Measurements from ENCODE around the gene SLCO1B3. TPM values are rescaled to one million over a fixed set of nuclear protein-coding genes. Genes with fewer than 3 reads are reported as not detected.
"Not testable (repeated sequence)": the region's sequence is repeated elsewhere in the genome, so short reads cannot be mapped to it uniquely, and the experiment has no call there.

SLCO1B3 gene, protein sequence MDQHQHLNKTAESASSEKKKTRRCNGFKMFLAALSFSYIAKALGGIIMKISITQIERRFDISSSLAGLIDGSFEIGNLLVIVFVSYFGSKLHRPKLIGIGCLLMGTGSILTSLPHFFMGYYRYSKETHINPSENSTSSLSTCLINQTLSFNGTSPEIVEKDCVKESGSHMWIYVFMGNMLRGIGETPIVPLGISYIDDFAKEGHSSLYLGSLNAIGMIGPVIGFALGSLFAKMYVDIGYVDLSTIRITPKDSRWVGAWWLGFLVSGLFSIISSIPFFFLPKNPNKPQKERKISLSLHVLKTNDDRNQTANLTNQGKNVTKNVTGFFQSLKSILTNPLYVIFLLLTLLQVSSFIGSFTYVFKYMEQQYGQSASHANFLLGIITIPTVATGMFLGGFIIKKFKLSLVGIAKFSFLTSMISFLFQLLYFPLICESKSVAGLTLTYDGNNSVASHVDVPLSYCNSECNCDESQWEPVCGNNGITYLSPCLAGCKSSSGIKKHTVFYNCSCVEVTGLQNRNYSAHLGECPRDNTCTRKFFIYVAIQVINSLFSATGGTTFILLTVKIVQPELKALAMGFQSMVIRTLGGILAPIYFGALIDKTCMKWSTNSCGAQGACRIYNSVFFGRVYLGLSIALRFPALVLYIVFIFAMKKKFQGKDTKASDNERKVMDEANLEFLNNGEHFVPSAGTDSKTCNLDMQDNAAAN
- total RNA-seq = 0.60 TPM
- long read RNA-seq = 0 reads

DNA sequence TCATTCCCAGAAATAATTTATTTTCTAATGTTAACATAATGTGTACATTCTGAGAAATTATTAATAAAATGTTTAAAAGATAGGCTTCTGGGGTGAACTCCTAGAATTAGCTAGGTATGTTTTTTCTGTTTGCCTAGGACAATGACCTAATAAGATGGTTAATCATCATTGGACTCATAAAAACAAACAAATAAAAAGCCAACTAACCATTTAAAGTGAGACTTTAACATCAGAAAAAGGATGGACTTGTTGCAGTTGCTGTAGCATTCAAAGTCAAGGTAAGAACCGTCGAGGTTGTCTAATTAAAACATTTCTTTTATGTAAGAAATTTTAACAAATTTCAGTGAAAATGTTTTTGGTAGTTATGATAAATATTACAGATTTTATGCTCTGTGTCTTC lies at the start of gene SLCO1B3:
TSS of gene SLCO1B3 (plus strand) at position 219 of the 400 bp plus-strand sequence. CDS start 5,034 bp downstream, outside the sequence.
- no peak within 1 kb of the TSS for H3K27ac ChIP-seq (replicated peaks)
- no peaks in the 10 kb centered on the region for H3K4me1 ChIP-seq
- TF ChIP-seq, protein P1, sequence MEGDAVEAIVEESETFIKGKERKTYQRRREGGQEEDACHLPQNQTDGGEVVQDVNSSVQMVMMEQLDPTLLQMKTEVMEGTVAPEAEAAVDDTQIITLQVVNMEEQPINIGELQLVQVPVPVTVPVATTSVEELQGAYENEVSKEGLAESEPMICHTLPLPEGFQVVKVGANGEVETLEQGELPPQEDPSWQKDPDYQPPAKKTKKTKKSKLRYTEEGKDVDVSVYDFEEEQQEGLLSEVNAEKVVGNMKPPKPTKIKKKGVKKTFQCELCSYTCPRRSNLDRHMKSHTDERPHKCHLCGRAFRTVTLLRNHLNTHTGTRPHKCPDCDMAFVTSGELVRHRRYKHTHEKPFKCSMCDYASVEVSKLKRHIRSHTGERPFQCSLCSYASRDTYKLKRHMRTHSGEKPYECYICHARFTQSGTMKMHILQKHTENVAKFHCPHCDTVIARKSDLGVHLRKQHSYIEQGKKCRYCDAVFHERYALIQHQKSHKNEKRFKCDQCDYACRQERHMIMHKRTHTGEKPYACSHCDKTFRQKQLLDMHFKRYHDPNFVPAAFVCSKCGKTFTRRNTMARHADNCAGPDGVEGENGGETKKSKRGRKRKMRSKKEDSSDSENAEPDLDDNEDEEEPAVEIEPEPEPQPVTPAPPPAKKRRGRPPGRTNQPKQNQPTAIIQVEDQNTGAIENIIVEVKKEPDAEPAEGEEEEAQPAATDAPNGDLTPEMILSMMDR (IDR thresholded peaks at IDR 0.05; ENCODE audit: borderline replicate concordance) = no peak
- no peak within 1 kb of the TSS for H3K4me3 ChIP-seq
- H3K27me3 ChIP-seq (ENCODE audit: low read depth) = no peaks in the 10 kb centered on the region
- intact Hi-C loops (cut with micrococcal nuclease) = no loop called here
- no peaks in the 10 kb centered on the region for H3K9me3 ChIP-seq (replicated peaks)
- no peaks in the 10 kb centered on the region for H3K36me3 ChIP-seq
- no peak for DNase-seq

DNA sequence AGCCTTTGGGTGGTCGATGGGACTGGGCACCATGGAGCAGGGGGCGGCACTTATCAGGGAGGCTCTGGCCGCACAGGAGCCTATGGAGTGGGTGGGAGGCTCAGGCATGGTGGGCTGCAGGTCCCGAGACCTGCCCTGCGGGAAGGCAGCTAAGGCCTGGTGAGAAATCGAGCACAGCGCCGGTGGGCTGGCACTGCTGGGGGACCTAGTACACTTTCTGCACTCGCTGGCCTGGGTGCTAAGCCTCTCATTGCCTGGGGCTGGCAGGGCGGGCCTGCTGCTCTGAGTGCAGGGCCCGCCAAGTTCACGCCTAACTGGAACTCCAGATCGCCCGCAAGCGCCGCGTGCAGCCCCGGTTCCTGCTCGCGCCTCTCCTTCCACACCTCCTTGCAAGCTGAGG lies 33.1 kb upstream of the SLCO1B3 start:
- intact Hi-C loops (cut with micrococcal nuclease) = no loop called here
- H3K27me3 ChIP-seq (ENCODE audit: low read depth) = no peaks in the 10 kb centered on the region
- no peak overlapping the region for H3K27ac ChIP-seq (replicated peaks)
- peaks cover 22% of the 10 kb centered on the region for H3K9me3 ChIP-seq (replicated peaks)
- H3K4me1 ChIP-seq = no peaks in the 10 kb centered on the region
- no peaks in the 10 kb centered on the region for H3K36me3 ChIP-seq
- no peak overlapping the region for H3K4me3 ChIP-seq
- TF ChIP-seq, protein P1 (IDR thresholded peaks at IDR 0.05; ENCODE audit: borderline replicate concordance) = no peak
- no peak for DNase-seq

DNA sequence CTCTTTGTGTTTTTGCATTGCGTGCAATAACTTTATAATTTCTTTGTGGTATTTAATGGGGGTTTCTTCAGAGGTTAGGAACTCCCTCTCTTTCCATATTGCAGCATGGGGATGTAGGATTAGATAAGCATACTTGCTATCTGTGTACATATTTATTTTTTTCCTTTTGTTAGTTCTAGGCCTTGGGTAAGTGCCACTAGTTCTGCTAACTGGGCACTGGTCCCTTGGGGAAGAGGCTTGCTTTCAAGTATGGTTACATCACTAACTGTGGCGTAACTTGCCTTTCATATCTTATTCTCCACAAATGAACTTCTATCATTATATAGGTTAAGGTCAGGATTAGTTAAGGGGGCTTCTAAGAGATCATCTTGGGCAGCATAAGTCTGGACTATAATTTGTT lies 31.5 kb upstream of the SLCO1B3 start:
- Histone ChIP-seq H3K36me3 (no peaks in the 10 kb centered on the region), H3K4me3 (no peak overlapping the region), H3K9me3 (replicated peaks) (peaks cover 22% of the 10 kb centered on the region), H3K27ac (replicated peaks) (no peak overlapping the region), H3K4me1 (no peaks in the 10 kb centered on the region), H3K27me3 (ENCODE audit: low read depth) (no peaks in the 10 kb centered on the region)
- intact Hi-C loops (cut with micrococcal nuclease) = no loop called here
- DNase-seq = no peak
- TF ChIP-seq, protein P1 (IDR thresholded peaks at IDR 0.05; ENCODE audit: borderline replicate concordance) = no peak

DNA sequence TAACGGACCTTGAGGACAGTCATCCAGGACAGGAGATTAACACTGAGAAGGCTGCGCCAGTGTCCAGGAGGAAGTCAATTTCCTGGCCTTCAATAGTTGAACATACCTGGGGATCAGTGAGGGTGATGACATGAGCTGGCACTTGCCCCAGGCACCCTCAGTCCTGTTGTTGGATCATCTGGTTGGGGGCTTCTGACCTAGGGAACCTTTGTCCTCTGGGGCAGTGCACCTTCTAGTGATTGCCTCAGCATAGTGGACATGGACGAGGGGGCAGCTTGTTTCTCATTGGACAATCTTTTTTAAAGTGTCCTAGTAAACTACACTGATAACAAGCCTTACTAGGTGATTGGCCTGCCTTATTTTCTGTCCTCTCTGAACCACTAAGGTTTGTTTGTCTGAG lies 30.5 kb upstream of the SLCO1B3 start:
- H3K27ac ChIP-seq (replicated peaks); H3K4me3 ChIP-seq; H3K36me3 ChIP-seq; H3K27me3 ChIP-seq (ENCODE audit: low read depth); intact Hi-C loops (cut with micrococcal nuclease); H3K4me1 ChIP-seq; DNase-seq: not testable (repeated sequence)
- peaks cover 17% of the 10 kb centered on the region for H3K9me3 ChIP-seq (replicated peaks)

DNA sequence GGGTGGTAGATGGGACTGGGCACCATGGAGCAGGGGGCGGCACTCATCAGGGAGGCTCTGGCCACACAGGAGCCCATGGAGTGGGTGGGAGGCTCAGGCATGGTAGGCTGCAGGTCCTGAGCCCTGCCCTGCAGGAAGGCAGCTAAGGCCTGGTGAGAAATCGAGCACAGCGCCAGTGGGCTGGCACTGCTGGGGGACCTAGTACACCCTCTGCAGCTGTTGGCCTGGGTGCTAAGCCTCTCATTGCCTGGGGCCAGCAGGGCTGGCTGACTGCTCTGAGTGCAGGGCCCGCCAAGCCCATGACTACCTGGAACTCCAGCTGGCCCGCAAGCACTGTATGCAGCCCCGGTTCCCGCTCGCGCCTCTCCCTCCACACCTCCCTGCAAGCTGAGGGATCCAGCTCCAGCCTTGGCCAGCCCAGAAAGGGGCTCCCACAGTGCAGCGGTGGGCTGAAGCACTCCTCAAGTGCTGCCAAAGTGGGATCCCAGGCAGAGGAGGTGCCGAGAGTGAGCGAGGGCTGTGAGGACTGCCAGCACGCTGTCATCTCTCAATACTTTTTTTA lies 26.6 kb upstream of the SLCO1B3 start:
- H3K9me3 ChIP-seq (replicated peaks); H3K27me3 ChIP-seq (ENCODE audit: low read depth); H3K36me3 ChIP-seq; H3K4me1 ChIP-seq; DNase-seq; intact Hi-C loops (cut with micrococcal nuclease); H3K4me3 ChIP-seq; H3K27ac ChIP-seq (replicated peaks): not testable (repeated sequence)

DNA sequence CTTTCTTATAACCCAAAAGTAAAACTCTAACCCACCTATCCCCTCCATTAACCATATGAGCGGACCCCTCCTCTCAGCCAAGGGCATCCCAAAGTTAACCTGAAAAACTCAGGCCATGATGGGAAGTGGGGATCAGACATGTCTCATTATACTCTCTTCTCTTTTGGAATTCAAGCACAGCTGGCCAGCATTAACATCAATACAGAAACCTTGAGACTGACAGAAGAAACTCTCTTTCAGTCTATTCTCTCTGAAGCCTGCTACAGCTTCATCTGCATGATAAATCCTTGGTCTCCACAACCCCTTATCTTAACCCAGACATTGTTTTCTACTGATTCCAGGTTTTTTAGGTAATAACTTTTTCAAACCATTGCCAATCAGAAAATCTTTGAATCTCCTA lies 17.5 kb upstream of the SLCO1B3 start:
- TF ChIP-seq, protein P1 (IDR thresholded peaks at IDR 0.05; ENCODE audit: borderline replicate concordance) = no peak
- Histone ChIP-seq H3K27me3 (ENCODE audit: low read depth) (no peaks in the 10 kb centered on the region), H3K4me3 (no peak overlapping the region), H3K36me3 (no peaks in the 10 kb centered on the region), H3K4me1 (peaks cover under 1% of the 10 kb centered on the region), H3K27ac (replicated peaks) (no peak overlapping the region), H3K9me3 (replicated peaks) (no peaks in the 10 kb centered on the region)
- intact Hi-C loops (cut with micrococcal nuclease) = no loop called here
- DNase-seq = no peak

Data from left ventricle myocardium inferior (tissue), 1 donor.